Measurements from ENCODE around the gene PRDM16.

DNA sequence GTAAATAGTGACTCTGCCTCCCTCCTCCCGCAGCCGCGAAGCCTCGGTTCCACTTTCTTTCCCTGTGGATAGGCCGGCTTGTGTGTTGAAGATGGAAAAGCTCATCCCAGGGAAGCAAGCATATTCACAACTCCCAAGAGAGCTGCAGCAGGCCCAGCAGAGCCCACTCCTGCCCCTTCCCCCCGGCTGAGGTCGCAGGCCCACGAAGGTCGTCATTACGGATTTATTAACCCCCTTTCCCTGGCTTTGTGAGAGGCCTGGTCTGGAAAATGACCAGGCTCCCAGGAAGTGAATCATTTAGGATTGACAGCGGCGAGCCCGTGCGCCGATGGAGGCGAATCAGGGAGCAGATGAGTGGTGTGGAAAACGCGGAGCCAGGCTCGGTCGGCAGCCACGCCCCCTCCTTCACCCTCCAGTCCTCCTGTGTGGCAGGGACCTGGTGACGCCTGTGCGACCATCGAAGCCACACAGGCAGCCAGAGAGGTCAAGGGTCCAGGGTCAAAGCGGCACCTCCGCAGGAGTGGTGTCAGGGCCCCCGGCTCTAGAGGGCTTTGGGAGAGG, 93.4 kb downstream of the PRDM16 start:
- no peak for TF ChIP-seq CTCF (IDR thresholded peaks at IDR 0.05)
- no peak for TF ChIP-seq POLR2A (IDR thresholded peaks at IDR 0.05)
